GM12872 (cell line): Measurements from ENCODE around the gene ANKRD29.

ENCODE experiments used
- TF ChIP-seq, protein P1 (sequence below): IDR thresholded peaks from 3 replicates; pipeline ENCODE4 v1.5.1; 2011; ENCODE audit warnings: low read depth, mild to moderate bottlenecking, low read length, moderate library complexity; ENCODE audit not compliant: insufficient read depth

The ANKRD29 gene

DNA sequence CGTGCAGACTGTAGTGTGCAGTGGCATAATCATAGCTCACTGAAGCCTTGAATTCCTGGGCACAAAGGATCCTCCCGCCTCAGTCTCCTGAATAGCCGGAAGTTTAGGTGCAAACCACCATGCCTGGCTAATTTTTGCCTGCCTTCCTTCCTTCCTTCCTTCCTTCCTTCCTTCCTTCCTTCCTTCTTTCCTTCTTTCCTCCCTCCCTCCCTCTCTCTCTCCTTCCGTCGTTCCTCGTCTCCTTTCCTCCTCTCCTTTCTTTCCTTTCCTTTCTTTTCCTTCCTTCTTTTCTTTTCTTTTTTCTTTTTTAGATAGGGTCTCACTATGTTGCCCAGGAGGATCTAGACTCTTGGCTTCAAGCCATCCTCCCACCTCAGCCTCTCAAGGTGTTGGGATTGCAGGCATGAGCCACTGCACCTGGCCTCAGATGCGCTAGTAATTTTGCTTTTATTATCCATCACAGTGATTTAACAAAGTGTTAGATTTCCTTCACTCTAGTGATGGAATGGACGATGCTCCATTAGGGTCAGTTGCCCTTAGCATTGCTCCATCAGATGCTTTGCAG lies 6.6 kb upstream of the ANKRD29 start:
- TF ChIP-seq, protein P1, sequence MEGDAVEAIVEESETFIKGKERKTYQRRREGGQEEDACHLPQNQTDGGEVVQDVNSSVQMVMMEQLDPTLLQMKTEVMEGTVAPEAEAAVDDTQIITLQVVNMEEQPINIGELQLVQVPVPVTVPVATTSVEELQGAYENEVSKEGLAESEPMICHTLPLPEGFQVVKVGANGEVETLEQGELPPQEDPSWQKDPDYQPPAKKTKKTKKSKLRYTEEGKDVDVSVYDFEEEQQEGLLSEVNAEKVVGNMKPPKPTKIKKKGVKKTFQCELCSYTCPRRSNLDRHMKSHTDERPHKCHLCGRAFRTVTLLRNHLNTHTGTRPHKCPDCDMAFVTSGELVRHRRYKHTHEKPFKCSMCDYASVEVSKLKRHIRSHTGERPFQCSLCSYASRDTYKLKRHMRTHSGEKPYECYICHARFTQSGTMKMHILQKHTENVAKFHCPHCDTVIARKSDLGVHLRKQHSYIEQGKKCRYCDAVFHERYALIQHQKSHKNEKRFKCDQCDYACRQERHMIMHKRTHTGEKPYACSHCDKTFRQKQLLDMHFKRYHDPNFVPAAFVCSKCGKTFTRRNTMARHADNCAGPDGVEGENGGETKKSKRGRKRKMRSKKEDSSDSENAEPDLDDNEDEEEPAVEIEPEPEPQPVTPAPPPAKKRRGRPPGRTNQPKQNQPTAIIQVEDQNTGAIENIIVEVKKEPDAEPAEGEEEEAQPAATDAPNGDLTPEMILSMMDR = no peak

DNA sequence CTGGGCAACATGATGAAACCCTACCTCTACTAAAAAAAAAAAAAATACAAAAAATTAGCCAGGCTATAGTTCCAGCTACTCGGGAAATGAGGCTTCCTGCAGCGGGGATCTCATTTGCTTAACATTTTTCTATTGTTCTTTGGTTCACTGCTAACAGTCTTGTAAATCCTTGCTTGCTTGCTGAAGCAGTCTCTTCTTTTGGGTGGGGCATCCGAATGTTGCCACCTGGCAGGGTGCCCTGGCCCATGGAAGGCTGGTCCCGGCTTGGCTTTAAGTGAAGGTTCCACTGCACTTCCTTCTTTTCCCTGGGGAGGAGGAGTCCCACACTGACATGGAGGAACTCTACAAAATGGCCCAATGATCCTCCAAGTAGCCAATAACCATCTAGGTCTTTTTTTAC lies 6.0 kb upstream of the ANKRD29 start:
- TF ChIP-seq, protein P1 = no peak

DNA sequence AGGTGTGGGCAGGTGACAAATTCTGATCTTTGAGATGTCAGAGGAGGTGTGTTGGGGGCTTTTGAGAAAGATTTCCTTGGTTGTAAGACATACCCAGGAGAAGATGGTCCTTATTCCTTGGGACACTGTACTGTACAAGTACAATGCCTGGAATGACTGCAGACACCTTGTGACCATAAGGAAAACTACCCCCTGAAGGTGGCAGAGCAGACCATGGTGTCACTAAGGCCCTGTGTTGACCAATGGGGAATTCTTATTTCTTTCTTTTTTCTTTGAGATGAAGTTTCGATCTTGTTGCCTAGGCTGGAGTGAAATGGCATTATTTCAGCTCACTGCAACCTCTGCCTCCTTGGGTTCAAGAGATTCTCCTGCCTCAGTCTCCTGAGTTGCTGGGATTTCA lies 4.4 kb upstream of the ANKRD29 start:
- TF ChIP-seq, protein P1 = no peak

DNA sequence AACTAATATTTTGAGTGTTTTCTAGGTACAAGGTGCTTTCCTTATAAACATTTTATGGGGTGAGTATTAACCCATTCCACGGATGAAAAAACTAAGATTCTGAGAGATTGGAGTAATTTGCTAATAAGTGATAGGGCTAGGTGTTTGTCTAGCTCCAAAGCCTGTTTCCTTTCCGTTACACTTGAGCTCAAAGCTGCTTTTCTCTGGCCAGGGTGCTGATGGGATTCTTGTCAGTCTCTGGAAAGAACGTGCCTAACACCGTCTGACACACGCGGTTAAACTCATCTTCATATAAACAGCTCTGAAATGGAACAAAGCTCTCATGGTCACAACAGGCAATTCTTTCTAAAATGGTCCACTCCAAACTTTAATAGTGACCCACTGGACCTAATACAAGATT lies 2.0 kb upstream of the ANKRD29 start:
- TF ChIP-seq, protein P1 = no peak

DNA sequence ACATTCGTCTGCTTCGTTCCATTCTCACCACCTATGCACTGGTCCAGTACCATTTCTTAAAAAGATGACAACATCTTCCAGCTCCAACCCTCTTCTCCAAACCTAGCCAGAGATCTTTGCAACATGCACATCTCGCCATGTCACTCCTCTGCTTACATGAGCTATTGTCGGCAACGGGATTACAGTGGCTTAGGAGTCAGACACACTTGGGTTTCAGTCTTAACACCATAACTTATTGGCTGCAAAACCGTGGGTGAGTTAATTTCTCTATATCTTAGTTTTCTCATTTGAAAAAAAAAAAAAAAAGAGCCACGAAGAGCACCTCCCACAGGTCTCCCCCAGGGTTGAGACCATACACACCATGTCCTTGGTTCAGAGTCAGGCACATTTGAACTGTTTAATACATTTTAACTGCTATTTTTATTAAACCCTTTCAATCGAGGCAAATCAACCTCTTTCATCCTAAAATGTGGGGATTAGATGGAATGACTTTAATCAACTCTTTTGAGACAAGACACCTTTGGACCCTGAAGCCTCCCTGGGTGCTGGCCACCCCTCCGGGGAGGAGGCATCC lies 889 bp downstream of the ANKRD29 start:
- TF ChIP-seq, protein P1 = no peak

DNA sequence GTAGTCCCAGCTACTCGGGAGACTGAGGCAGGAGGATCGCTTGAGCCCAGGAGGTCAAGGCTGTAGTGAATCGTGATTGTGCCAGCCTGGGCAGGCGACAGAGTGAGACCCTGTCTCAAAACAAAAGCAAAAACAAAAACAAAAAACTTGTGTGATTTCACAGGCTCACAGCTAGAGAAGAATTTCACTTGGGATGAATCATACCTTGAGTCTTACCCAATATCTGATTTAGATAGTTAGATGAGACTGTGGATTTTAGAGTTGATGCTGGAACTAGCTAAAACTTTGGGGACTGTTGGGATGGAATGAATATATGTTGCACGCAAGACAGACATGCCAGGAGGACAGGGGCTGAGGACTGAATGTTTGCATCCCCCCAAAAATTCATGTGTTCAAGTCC lies 4.4 kb downstream of the ANKRD29 start:
- TF ChIP-seq, protein P1 = no peak

DNA sequence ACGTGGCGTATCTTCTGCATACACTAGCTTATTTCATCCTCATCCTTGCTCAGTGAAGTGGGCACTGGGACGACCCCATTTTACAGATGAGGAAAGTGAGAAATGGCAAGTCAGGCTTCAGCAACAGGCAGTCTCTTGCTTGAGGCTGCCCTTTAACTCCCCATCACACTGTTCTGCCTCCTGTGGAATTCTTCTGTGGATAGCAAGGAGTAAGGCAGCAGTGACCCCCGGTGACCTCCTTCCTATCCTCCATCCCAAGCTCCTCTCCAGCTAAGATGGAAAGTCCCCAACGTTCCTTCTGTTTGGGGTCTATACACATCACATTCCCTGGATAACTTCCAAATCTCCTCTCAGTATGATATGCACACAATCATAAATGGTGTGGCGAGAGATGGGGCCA lies 10.5 kb downstream of the ANKRD29 start:
- TF ChIP-seq, protein P1 = no peak
